Thoracic aorta (tissue), 2 donors: ENCODE results near the gene ANKRD61. TPM values are rescaled to one million over a fixed set of nuclear protein-coding genes. Genes with fewer than 3 reads are reported as not detected.

Experiments
- ATAC-seq: fragments of 150-250 bp; one replicate; pipeline ENCODE4 v1.8.0; 2017; ENCODE audit warnings: low read depth; ENCODE audit not compliant: insufficient number of reproducible peaks, low FRiP score
- DNase-seq: peaks from one replicate; pipeline ENCODE4 v3.0.0-alpha.2; 2020; ENCODE audit warnings: low spot score
- H3K27ac ChIP-seq, 2 donors: fragments of 200-600 bp; sonication (generic); 1 replicate in 1 of 2; 2 replicates in 1 of 2; pipeline ENCODE4 v1.5.1; 2016; ENCODE audit warnings: mild to moderate bottlenecking in 2 of 2, moderate library complexity in 2 of 2
- H3K27me3 ChIP-seq: fragments of 200-600 bp; sonication (generic); replicated peaks from 2 replicates; pipeline ENCODE4 v1.6.0; 2016; ENCODE audit warnings: mild to moderate bottlenecking; ENCODE audit not compliant: insufficient read depth
- H3K36me3 ChIP-seq: fragments of 200-600 bp; sonication (generic); one replicate; pipeline ENCODE4 v1.5.1; 2016
- H3K4me1 ChIP-seq, 2 donors: fragments of 200-600 bp; sonication (generic); 1 replicate in 1 of 2; 2 replicates in 1 of 2; pipeline versions ENCODE4 v1.5.1 to v1.6.0; 2016; ENCODE audit warnings: low read depth in 2 of 2, mild to moderate bottlenecking in 1 of 2; ENCODE audit not compliant: control insufficient read depth in 1 of 2
- H3K4me3 ChIP-seq: fragments of 200-600 bp; sonication (generic); 2 replicates; pipeline ENCODE4 v1.5.1; 2016; ENCODE audit warnings: mild to moderate bottlenecking
- H3K9me3 ChIP-seq: fragments of 200-600 bp; sonication (generic); 2 replicates; pipeline ENCODE4 v1.5.1; 2016
- CTCF ChIP-seq: fragments of 200-600 bp; sonication (generic); IDR thresholded peaks from one replicate; pipeline ENCODE4 v1.5.1; 2019; ENCODE audit warnings: antibody characterized with exemption
- total RNA-seq, 2 donors: library from RNA; depleted of rRNA; stranded (reverse); fragments of >200 nt; gene quantifications; one replicate each; pipeline versions ENCODE4 v1.1.0 to v1.2.3, GENCODE V29; 2016

Gene ANKRD61
- total RNA-seq, 2 donors from 2014 or later: not detected

- Histone ChIP-seq H3K27me3 (no peaks in the 10 kb centered on the region), H3K9me3 (no peaks in the 10 kb centered on the region), H3K36me3 (peaks cover 70% of the 10 kb centered on the region), H3K4me3 (peak overlapping the region; percentile 43), H3K4me1 (no peaks in the 10 kb centered on the region), H3K27ac (peak overlapping the region; percentile 16 to 21)
- ATAC-seq (no peak), DNase-seq (no peak)
- no peak for TF ChIP-seq CTCF
Measured at GRCh38 chr7:6026820-6027311, 4.3 kb upstream of the ANKRD61 start.

GRCh38 chr7:6027806-6028365 is 3.3 kb upstream of the ANKRD61 start:
- no peak for TF ChIP-seq CTCF
- DNase-seq (no peak), ATAC-seq (no peak)
- H3K27me3 ChIP-seq: no peaks in the 10 kb centered on the region
- no peak overlapping the region for H3K4me3 ChIP-seq
- no peaks in the 10 kb centered on the region for H3K4me1 ChIP-seq
- H3K9me3 ChIP-seq: no peaks in the 10 kb centered on the region
- H3K36me3 ChIP-seq: peaks cover 60% of the 10 kb centered on the region
- no peak overlapping the region for H3K27ac ChIP-seq

- H3K27ac ChIP-seq: no peak overlapping the region
- no peaks in the 10 kb centered on the region for H3K27me3 ChIP-seq
- ATAC-seq (no peak), DNase-seq (no peak)
- peaks cover 53% of the 10 kb centered on the region for H3K36me3 ChIP-seq
- TF ChIP-seq CTCF: no peak
- no peak overlapping the region for H3K4me3 ChIP-seq
- no peaks in the 10 kb centered on the region for H3K9me3 ChIP-seq
- H3K4me1 ChIP-seq: no peaks in the 10 kb centered on the region
Measured at GRCh38 chr7:6028563-6028962, 2.6 kb upstream of the ANKRD61 start.

GRCh38 chr7:6031567-6031966 is 391 bp downstream of the ANKRD61 start:
- DNase-seq: no peak
- peaks cover 43% of the 10 kb centered on the region for H3K36me3 ChIP-seq

GRCh38 chr7:6032167-6032566 is 991 bp downstream of the ANKRD61 start:
- H3K4me1 ChIP-seq: no peaks in the 10 kb centered on the region
- no peak overlapping the region for H3K27ac ChIP-seq
- ATAC-seq (no peak), DNase-seq (no peak)
- H3K9me3 ChIP-seq: no peaks in the 10 kb centered on the region
- H3K4me3 ChIP-seq: no peak overlapping the region
- peaks cover 40% of the 10 kb centered on the region for H3K36me3 ChIP-seq
- no peak for TF ChIP-seq CTCF
- no peaks in the 10 kb centered on the region for H3K27me3 ChIP-seq

More at GRCh38 chr7:6031567-6031966, 391 bp downstream of the ANKRD61 start:
- TF ChIP-seq CTCF: no peak
- Histone ChIP-seq H3K27me3 (no peaks in the 10 kb centered on the region), H3K9me3 (no peaks in the 10 kb centered on the region), H3K27ac (no peak overlapping the region), H3K4me1 (no peaks in the 10 kb centered on the region), H3K4me3 (no peak overlapping the region)
- no peak for ATAC-seq
